ENCODE measurements around the gene ICAM5.

GRCh38 chr19:10317857-10318462, 28.2 kb downstream of the ICAM5 start:
- TF ChIP-seq GATAD2B (conservative IDR thresholded peaks at IDR 0.05; ENCODE audit: low read depth) (no peak), CBX3 (IDR thresholded peaks at IDR 0.05; ENCODE audit: borderline replicate concordance, low read depth) (no peak)

Measured in GM12878 (cell line).